ENCODE measurements around the gene SLC22A3. TPM values are rescaled to one million over a fixed set of nuclear protein-coding genes. Genes with fewer than 3 reads are reported as not detected.

SLC22A3 gene
- total and polyA plus RNA-seq, 2 of the 13 experiments (the other 11 are each of a cell fraction or from before 2014, with no cell fraction given) = 12.0 to 31.5 TPM

DNA sequence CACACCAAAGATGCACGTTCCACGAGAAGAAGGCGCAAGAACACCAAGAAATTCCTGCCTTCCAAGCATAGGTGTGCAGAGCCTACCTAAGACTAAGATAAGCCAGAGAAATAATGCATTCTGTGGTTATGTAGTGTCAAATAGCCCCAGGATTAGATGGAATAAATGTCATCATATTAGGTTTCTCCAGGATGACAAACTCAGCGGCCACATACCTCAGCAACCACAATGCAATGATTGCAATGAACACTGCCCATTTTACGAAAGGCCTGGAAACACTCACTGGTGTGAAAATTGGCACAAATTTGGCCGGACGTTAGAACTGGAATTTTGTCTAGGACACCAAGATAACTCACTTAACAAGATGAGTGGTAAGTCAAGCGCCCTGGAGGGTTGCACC, 129.7 kb downstream of the SLC22A3 start (continued):
- no peak for TF ChIP-seq ELF3 (CRISPR knock-in tag; IDR thresholded peaks at IDR 0.05)
- no peak for TF ChIP-seq ZNF615 (CRISPR knock-in tag; IDR thresholded peaks at IDR 0.05; ENCODE audit: borderline replicate concordance)
- TF ChIP-seq PAF1 (CRISPR knock-in tag; IDR thresholded peaks at IDR 0.05) = no peak
- TF ChIP-seq, protein P1, sequence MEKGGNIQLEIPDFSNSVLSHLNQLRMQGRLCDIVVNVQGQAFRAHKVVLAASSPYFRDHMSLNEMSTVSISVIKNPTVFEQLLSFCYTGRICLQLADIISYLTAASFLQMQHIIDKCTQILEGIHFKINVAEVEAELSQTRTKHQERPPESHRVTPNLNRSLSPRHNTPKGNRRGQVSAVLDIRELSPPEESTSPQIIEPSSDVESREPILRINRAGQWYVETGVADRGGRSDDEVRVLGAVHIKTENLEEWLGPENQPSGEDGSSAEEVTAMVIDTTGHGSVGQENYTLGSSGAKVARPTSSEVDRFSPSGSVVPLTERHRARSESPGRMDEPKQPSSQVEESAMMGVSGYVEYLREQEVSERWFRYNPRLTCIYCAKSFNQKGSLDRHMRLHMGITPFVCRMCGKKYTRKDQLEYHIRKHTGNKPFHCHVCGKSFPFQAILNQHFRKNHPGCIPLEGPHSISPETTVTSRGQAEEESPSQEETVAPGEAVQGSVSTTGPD (CRISPR knock-in tag; IDR thresholded peaks at IDR 0.05) = no peak

DNA sequence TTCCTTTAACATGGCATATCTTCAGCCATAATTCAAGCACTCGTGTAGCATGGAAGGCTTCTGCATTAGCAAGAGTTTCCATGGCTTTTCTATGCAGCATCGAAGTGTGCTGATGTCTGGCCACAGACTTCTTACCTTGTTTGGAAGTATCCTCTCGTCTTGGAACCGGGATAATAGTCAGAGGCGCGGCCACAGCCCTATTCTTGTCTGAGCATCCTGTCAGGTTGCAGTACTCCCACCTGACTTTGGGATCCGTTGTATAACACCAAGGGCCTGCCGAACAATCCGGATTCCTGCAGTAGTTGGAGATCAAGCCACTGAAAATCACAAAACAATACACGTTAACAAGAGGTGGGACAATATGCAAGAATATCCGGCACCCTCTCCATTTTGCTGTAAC, 138.9 kb downstream of the SLC22A3 start:
- WGBS (ENCODE audit: low lambda C conversion rate) = 79% methylated on average over 11 of the region's 11 CpGs
- H3K36me3 ChIP-seq (replicated peaks in 1 of 2; ENCODE audit: control insufficient read depth in 1 of 2, insufficient read depth in 2 of 2, low read length in 2 of 2) = no peaks in the 10 kb centered on the region
- H3K9me3 ChIP-seq (ENCODE audit: low read length) = no peaks in the 10 kb centered on the region
- no peak overlapping the region for H3K4me2 ChIP-seq (ENCODE audit: low read depth, low read length)
- intact Hi-C loops (cut with micrococcal nuclease; ENCODE audit: unreplicated experiment) (no loop called here), in situ Hi-C loops (cut with HindIII; ENCODE audit: extremely low pct_ligation_motif_present, low pct_unique_long_range_greater_than_20kb) (no loop called here)
- no peaks in the 10 kb centered on the region for H3K4me1 ChIP-seq (ENCODE audit: insufficient read depth, low read length)
- ATAC-seq = no peak
- no peak for DNase-seq (ENCODE audit: low spot score)
- H2AFZ ChIP-seq (ENCODE audit: low read length) = no peak overlapping the region
- no peak for FAIRE-seq
- no peaks in the 10 kb centered on the region for H3K79me2 ChIP-seq (ENCODE audit: insufficient read depth, low read length)
- H4K20me1 ChIP-seq (ENCODE audit: insufficient read depth, low read length) = no peaks in the 10 kb centered on the region
- TF ChIP-seq ZNF234 (CRISPR knock-in tag; conservative IDR thresholded peaks at IDR 0.05) = no peak
- TF ChIP-seq ZNF160 (CRISPR knock-in tag; IDR thresholded peaks at IDR 0.05) = no peak
- no peak for TF ChIP-seq ZSCAN30 (CRISPR knock-in tag; IDR thresholded peaks at IDR 0.05)
- TF ChIP-seq, protein P2, sequence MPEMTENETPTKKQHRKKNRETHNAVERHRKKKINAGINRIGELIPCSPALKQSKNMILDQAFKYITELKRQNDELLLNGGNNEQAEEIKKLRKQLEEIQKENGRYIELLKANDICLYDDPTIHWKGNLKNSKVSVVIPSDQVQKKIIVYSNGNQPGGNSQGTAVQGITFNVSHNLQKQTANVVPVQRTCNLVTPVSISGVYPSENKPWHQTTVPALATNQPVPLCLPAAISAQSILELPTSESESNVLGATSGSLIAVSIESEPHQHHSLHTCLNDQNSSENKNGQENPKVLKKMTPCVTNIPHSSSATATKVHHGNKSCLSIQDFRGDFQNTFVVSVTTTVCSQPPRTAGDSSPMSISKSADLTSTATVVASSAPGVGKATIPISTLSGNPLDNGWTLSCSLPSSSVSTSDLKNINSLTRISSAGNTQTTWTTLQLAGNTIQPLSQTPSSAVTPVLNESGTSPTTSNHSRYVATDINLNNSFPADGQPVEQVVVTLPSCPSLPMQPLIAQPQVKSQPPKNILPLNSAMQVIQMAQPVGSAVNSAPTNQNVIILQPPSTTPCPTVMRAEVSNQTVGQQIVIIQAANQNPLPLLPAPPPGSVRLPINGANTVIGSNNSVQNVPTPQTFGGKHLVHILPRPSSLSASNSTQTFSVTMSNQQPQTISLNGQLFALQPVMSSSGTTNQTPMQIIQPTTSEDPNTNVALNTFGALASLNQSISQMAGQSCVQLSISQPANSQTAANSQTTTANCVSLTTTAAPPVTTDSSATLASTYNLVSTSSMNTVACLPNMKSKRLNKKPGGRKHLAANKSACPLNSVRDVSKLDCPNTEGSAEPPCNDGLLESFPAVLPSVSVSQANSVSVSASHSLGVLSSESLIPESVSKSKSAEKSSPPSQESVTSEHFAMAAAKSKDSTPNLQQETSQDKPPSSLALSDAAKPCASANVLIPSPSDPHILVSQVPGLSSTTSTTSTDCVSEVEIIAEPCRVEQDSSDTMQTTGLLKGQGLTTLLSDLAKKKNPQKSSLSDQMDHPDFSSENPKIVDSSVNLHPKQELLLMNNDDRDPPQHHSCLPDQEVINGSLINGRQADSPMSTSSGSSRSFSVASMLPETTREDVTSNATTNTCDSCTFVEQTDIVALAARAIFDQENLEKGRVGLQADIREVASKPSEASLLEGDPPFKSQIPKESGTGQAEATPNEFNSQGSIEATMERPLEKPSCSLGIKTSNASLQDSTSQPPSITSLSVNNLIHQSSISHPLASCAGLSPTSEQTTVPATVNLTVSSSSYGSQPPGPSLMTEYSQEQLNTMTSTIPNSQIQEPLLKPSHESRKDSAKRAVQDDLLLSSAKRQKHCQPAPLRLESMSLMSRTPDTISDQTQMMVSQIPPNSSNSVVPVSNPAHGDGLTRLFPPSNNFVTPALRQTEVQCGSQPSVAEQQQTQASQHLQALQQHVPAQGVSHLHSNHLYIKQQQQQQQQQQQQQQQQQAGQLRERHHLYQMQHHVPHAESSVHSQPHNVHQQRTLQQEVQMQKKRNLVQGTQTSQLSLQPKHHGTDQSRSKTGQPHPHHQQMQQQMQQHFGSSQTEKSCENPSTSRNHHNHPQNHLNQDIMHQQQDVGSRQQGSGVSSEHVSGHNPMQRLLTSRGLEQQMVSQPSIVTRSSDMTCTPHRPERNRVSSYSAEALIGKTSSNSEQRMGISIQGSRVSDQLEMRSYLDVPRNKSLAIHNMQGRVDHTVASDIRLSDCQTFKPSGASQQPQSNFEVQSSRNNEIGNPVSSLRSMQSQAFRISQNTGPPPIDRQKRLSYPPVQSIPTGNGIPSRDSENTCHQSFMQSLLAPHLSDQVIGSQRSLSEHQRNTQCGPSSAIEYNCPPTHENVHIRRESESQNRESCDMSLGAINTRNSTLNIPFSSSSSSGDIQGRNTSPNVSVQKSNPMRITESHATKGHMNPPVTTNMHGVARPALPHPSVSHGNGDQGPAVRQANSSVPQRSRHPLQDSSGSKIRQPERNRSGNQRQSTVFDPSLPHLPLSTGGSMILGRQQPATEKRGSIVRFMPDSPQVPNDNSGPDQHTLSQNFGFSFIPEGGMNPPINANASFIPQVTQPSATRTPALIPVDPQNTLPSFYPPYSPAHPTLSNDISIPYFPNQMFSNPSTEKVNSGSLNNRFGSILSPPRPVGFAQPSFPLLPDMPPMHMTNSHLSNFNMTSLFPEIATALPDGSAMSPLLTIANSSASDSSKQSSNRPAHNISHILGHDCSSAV (CRISPR knock-in tag; IDR thresholded peaks at IDR 0.05; ENCODE audit: borderline replicate concordance) = no peak
- CTCF ChIA-PET (ENCODE audit: low intra/inter-chr PET ratio, low total read pairs) = no interaction called here
- no peak overlapping the region for H3K4me3 ChIP-seq (replicated peaks in 1 of 3; ENCODE audit: insufficient read depth in 1 of 3, low read depth in 2 of 3, low read length in 3 of 3)
- no TSS peak for BruUV-seq (replicated peaks)
- POLR2A ChIA-PET = no interaction called here
- H3K27me3 ChIP-seq (ENCODE audit: control insufficient read depth in 1 of 2, insufficient read depth in 2 of 2, low read length in 2 of 2) = no peaks in the 10 kb centered on the region
- no peak overlapping the region for H3K27ac ChIP-seq (ENCODE audit: extremely low read length, insufficient read depth, low read length)
- H3K9ac ChIP-seq (ENCODE audit: insufficient read depth, low read depth, low read length) = no peak overlapping the region

All from HepG2 (cell line).